ENCODE measurements around the gene ZMPSTE24.
A peak's percentile ranks its signal among the peaks of the same experiment; 100 is the strongest.
"Not testable (repeated sequence)": the region's sequence is repeated elsewhere in the genome, so short reads cannot be mapped to it uniquely, and the experiment has no call there.

Gene ZMPSTE24
- total RNA-seq, result 14.8 to 141 (median 52.6) reads per million in 9 experiments

DNA sequence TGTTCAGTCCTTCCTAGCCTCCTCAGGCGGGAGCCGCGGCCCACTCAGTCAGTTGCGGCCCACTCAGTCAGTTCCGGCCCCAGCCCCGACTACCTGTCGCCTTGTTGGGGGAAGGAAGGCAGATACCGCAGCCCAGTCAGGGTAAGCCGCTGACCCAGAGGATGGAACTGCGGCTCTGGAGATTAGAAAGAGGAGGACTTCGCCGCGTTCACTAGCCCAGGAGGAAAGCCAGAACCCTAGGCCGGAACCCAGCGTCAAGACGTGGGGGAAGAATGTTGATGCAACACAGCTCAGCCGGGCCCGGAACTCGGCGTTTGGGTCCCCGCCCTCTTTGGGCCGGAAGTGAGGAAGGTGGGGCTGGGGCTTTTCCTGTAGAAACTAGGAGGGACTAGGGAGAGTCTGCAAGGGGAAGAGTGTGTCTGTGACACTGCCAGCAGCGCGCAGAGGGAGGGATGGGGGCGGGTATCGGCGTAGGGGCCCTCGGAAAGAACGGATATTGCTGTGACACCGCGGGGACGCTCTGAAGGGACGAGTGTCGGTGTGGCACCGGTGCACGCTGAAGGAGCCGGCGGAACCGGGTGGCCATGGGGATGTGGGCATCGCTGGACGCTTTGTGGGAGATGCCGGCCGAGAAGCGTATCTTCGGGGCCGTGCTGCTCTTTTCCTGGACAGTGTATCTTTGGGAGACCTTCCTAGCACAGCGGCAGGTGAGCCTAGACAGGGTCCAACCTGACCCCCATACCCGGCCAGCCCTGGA is at the start of gene ZMPSTE24:
ZMPSTE24 (plus strand) TSS at position 549 of the 757 bp plus-strand sequence; CDS start at position 585, 36 bp downstream.
- Mint-ChIP-seq H3K9me3 (no peaks in the 10 kb centered on the region), H3K27me3 (no peaks in the 10 kb centered on the region), H3K4me1 (ENCODE audit: low read depth in 2 of 2) (peaks cover 6 to 28% of the 10 kb centered on the region in 2 donors), H3K4me3 (peak within 1 kb of the TSS; percentile 95 to 97), H3K36me3 (ENCODE audit: insufficient read depth) (peaks cover 51% of the 10 kb centered on the region), H3K27ac (peak within 1 kb of the TSS; percentile 99 to 100)
- peak; percentile 93 to 95 (median 93) for DNase-seq
- ATAC-seq (replicated peaks), result peak; percentile 95

DNA sequence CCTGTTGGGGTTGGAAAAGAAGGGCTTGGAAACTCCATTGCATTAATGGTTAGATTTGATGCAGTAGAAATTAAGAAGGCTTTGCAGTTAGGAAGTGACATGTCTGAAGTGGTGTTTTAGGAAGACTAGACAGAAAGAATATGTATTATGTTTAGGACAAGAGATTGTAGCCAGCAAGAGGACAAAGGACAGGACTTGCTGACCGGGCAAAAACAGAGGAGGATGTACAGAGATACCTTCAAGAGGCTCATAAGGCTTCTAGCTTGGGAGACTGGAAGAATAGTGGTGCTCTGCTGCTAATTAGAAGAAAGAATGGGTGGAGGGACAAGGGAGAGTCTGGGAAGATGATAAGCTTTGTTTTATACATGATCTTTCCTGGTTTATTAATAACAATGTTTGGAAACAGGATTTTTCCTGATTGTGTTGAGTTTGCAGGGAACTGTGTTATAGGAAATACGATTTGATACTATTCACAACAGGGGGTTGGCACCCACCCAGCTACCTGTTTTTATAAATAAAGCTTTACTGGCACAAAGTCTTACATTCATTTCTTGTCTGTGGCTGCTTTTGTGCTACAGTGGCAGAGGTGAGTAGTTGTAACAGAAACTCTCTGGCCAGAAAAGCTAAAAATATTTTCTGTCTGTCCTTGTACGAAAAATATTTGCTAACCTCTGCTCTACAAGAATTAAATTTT is 47.4 kb upstream of the ZMPSTE24 start:
- Mint-ChIP-seq H3K27me3 (no peaks in the 10 kb centered on the region), H3K27ac (no peak overlapping the region), H3K36me3 (ENCODE audit: insufficient read depth) (peaks cover 70% of the 10 kb centered on the region), H3K4me3 (no peak overlapping the region), H3K9me3 (no peaks in the 10 kb centered on the region), H3K4me1 (ENCODE audit: low read depth in 2 of 2) (peaks cover 3 to 19% of the 10 kb centered on the region in 2 donors)
- ATAC-seq (replicated peaks), result no peak
- no peak for DNase-seq

DNA sequence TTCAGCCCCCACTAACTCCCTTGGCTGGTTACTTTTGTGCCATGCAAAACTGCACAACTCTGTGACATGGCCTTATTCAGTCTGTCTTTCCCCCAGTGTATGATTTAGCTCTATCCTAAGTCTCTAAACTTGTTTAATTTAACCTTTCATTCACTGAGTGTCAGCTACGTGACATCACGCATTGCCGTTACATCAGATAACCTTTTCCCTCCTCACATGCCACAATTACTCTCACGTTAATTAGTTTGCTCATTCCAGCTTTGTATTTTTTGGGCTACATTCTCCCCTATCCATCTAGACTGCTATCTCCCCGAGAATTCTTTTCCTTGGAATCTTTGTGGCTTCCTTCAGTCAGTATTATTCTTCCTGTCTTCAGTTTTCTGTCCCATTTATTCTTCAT is 39.7 kb upstream of the ZMPSTE24 start:
- H3K27me3 Mint-ChIP-seq, result no peaks in the 10 kb centered on the region
- H3K36me3 Mint-ChIP-seq (ENCODE audit: insufficient read depth), result peaks cover 41% of the 10 kb centered on the region
- H3K27ac Mint-ChIP-seq, result peak overlapping the region in 1 of 2 donors; percentile 70
- H3K4me3 Mint-ChIP-seq, result no peak overlapping the region
- DNase-seq (no peak), ATAC-seq (replicated peaks) (no peak)
- H3K9me3 Mint-ChIP-seq, result no peaks in the 10 kb centered on the region
- peaks cover 0 to 11% of the 10 kb centered on the region in 2 donors for H3K4me1 Mint-ChIP-seq (ENCODE audit: low read depth in 2 of 2)

DNA sequence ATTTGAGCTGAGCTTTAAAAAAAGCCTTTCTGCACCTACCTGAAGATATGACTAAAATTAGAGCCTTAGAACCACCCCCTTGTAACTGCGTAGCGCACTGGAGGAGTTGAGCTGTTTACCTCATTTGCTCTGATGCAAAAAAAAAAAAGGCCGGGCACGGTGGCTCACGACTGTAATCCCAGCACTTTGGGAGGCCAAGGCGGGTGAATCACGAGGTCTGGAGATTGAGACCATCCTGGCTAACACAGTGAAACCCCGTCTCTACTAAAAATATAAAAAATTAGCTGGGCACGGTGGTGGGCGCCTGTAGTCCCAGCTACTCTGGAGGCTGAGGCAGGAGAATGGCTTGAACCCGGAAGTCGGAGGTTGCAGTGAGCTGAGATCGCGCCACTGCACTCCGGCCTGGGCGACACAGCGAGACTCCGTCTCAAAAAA is 36.5 kb upstream of the ZMPSTE24 start:
- H3K9me3 Mint-ChIP-seq; ATAC-seq (replicated peaks); H3K4me3 Mint-ChIP-seq; H3K27ac Mint-ChIP-seq; DNase-seq; H3K27me3 Mint-ChIP-seq: not testable (repeated sequence)
- Mint-ChIP-seq H3K36me3 (ENCODE audit: insufficient read depth) (peaks cover 32% of the 10 kb centered on the region), H3K4me1 (ENCODE audit: low read depth in 2 of 2) (peaks cover 0 to 11% of the 10 kb centered on the region in 2 donors)

DNA sequence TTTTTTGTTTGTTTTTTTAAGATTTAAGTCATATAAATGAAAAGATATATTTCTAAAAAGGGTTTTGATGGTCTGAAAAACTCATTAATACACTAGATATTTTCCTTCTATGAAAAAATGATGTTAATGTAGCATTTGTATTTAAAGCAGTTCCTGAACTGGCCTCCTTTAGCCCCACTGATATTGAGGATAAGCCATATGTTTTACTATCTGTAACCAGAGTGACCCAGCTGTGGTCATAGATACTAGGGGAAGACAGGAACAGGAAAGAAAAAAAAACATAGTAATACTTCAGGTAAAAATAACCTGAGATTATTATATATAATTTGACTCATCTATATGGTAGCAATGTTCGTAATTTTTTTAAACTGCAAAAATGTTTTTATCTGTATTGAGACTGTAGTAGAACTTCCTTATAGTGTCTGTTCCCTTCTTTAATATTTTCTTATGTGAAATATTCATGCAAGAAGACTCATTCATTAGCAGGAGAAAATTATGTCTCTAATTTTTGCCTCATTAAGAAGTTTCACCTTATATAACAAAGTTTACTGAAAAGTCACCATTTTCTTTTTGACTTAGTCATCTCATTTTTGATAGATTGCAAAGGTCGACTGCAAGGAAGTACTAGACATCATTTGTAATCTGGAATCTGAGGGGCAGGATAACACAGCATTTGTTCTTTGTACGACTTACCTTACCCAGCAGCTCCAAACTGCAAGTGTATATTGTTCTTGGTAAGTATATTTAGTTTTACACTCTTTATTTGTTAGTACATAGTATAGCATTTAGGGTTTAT is 35.9 kb upstream of the ZMPSTE24 start:
- H3K9me3 Mint-ChIP-seq, result no peaks in the 10 kb centered on the region
- H3K4me3 Mint-ChIP-seq, result no peak overlapping the region
- peaks cover 0 to 11% of the 10 kb centered on the region in 2 donors for H3K4me1 Mint-ChIP-seq (ENCODE audit: low read depth in 2 of 2)
- ATAC-seq (replicated peaks), result no peak
- no peak for DNase-seq
- no peaks in the 10 kb centered on the region for H3K27me3 Mint-ChIP-seq
- peaks cover 26% of the 10 kb centered on the region for H3K36me3 Mint-ChIP-seq (ENCODE audit: insufficient read depth)
- H3K27ac Mint-ChIP-seq, result no peak overlapping the region

DNA sequence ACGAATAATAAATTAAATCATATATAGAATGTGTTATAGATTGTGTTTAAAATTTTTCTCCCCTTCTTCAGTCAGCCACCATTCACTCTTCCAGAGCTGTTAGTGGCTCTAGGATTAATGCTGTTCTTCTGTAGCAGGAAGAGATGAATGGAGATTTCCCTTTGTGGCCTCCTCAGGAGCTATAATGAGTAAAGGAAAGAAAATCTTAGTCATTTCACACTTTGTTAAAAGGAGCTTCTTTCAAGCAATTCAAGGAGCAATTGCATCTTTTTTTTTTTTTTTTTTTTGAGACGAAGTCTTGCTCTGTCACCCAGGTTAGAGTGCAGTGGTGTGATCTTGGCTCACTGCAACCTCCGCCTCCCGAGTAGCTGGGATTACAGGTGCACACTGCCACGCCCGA is 34.0 kb upstream of the ZMPSTE24 start:
- no peak overlapping the region for H3K4me3 Mint-ChIP-seq

DNA sequence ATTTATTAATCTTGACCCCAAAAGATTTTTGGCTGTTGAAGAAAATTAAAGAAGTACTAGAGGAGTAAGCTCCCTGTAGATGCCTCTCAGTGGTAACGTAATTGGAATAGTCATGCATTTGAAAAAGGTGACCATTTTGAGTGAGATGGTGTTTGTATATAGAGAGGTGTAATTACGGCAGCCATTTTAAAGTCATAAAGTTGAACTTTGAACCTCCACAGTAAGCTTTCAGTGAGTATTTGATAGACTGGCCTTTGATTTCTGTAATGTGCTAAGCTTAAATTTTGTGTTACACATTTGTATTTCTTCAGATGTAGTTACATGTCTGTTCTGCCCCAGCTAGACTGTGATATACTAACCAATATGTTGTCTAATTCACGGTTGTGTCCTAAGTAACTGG is 31.8 kb upstream of the ZMPSTE24 start:
- no peak for DNase-seq
- Mint-ChIP-seq H3K4me3 (no peak overlapping the region), H3K27ac (no peak overlapping the region)

More for the DNA sequence above, 34.0 kb upstream of the ZMPSTE24 start:
- DNase-seq, result no peak
- Mint-ChIP-seq H3K27me3 (no peaks in the 10 kb centered on the region), H3K4me1 (ENCODE audit: low read depth in 2 of 2) (peaks cover 0 to 11% of the 10 kb centered on the region in 2 donors), H3K36me3 (ENCODE audit: insufficient read depth) (peaks cover 24% of the 10 kb centered on the region), H3K27ac (peak overlapping the region in 1 of 2 donors; percentile 46), H3K9me3 (no peaks in the 10 kb centered on the region)
- ATAC-seq (replicated peaks), result no peak

DNA sequence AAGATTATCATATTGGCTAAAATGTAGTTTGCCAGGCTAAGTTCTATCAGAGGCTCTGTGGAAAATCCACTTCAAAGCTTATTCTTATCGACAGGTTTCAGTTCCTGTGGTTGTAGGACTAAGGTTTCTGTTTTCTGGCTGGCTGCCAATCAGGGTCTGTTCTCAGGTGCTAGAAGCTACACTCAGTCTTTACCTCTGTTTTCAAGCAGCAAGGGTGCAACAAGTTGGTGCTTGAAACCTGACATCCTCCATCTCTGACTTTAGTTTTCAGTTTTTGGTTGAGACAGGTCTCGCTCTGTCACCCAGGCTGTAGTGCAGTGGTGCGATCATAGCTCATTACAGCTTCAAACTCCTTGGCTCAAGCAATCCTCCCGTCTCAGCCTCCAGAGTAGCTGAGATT is 25.6 kb upstream of the ZMPSTE24 start:
- Mint-ChIP-seq H3K9me3 (no peaks in the 10 kb centered on the region), H3K27ac (no peak overlapping the region), H3K4me1 (ENCODE audit: low read depth in 2 of 2) (peaks cover 4 to 6% of the 10 kb centered on the region in 2 donors), H3K4me3 (no peak overlapping the region), H3K36me3 (ENCODE audit: insufficient read depth) (peaks cover 54% of the 10 kb centered on the region), H3K27me3 (no peaks in the 10 kb centered on the region)
- peak; percentile 16 to 22 (median 20) for DNase-seq
- ATAC-seq (replicated peaks), result peak; percentile 53

More for the DNA sequence above, 31.8 kb upstream of the ZMPSTE24 start:
- no peak for ATAC-seq (replicated peaks)
- no peaks in the 10 kb centered on the region for H3K9me3 Mint-ChIP-seq
- no peaks in the 10 kb centered on the region for H3K27me3 Mint-ChIP-seq
- H3K4me1 Mint-ChIP-seq (ENCODE audit: low read depth in 2 of 2), result peaks cover 4 to 10% of the 10 kb centered on the region in 2 donors
- peaks cover 21% of the 10 kb centered on the region for H3K36me3 Mint-ChIP-seq (ENCODE audit: insufficient read depth)

DNA sequence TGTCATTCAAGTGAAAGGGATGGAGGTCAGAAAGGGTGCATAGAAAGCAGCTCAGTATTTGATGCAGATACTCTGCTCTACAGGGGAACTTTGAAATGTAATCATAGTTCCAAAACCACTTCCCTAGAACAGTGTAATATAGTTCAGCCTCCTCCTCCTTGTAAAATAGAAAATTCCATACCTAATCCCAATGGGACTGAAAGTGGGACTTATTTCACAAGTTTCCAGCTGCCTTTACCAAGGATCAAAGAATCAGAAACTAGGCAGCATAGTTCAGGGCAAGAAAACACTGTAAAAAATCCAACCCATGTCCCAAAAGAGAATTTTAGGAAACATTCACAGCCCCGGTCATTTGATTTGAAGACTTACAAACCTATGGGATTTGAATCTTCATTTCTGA is 18.4 kb upstream of the ZMPSTE24 start:
- peak overlapping the region in 1 of 2 donors; percentile 12 for H3K27ac Mint-ChIP-seq
- ATAC-seq (replicated peaks), result no peak
- H3K4me3 Mint-ChIP-seq, result no peak overlapping the region
- no peak for DNase-seq
- peaks cover 34% of the 10 kb centered on the region for H3K36me3 Mint-ChIP-seq (ENCODE audit: insufficient read depth)
- no peaks in the 10 kb centered on the region for H3K27me3 Mint-ChIP-seq
- peaks cover 9 to 12% of the 10 kb centered on the region in 2 donors for H3K4me1 Mint-ChIP-seq (ENCODE audit: low read depth in 2 of 2)
- H3K9me3 Mint-ChIP-seq, result no peaks in the 10 kb centered on the region

DNA sequence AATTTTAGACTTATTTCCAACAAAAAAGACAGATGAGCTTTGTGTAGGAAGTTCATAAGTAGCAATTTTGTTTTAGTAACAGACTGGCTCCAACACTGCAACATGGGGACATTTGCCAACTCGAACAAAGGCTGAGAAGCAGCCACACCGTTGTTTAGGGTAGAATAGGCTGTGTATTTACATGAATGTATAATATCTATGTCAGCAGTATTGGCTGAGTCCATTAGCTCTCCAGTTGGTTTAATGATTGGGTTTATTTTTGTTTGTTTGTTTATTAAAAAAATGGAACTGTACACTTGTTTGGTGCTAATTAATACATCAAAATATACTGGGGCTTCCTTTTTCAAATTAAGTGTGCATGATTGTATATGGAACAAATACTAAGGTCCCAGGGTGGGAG is 17.6 kb upstream of the ZMPSTE24 start:
- DNase-seq (no peak), ATAC-seq (replicated peaks) (no peak)
- H3K36me3 Mint-ChIP-seq (ENCODE audit: insufficient read depth), result peaks cover 29% of the 10 kb centered on the region
- H3K27me3 Mint-ChIP-seq, result peaks cover 0 to under 1% of the 10 kb centered on the region in 2 donors
- no peaks in the 10 kb centered on the region for H3K9me3 Mint-ChIP-seq
- peaks cover 9 to 15% of the 10 kb centered on the region in 2 donors for H3K4me1 Mint-ChIP-seq (ENCODE audit: low read depth in 2 of 2)
- H3K4me3 Mint-ChIP-seq, result no peak overlapping the region
- H3K27ac Mint-ChIP-seq, result peak overlapping the region in 1 of 2 donors; percentile 12

DNA sequence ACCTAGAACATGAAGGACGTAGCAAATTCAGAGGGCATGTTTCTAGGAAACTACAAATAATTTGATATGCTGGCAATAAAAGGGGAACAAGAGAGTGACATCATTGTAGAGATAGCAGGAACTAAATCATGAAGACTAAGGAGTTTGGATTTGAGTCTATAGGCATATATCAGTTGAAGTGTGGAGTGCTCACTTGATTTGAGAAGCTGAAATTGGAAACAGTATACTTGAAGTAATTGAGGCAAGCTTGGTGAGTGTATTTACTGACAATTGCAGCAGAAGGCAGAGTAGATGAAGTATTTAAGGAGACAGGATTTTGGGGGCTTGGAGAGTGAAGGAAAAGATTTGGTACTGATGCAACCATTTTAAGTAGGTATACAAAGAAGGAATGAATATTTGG is 16.7 kb upstream of the ZMPSTE24 start:
- Mint-ChIP-seq H3K27ac (peak overlapping the region; percentile 7 to 72), H3K4me3 (peak overlapping the region; percentile 1 to 30), H3K9me3 (no peaks in the 10 kb centered on the region), H3K36me3 (ENCODE audit: insufficient read depth) (peaks cover 20% of the 10 kb centered on the region), H3K27me3 (peaks cover 0 to 7% of the 10 kb centered on the region in 2 donors), H3K4me1 (ENCODE audit: low read depth in 2 of 2) (peaks cover 9 to 15% of the 10 kb centered on the region in 2 donors)
- ATAC-seq (replicated peaks) (peak; percentile 3), DNase-seq (no peak)

DNA sequence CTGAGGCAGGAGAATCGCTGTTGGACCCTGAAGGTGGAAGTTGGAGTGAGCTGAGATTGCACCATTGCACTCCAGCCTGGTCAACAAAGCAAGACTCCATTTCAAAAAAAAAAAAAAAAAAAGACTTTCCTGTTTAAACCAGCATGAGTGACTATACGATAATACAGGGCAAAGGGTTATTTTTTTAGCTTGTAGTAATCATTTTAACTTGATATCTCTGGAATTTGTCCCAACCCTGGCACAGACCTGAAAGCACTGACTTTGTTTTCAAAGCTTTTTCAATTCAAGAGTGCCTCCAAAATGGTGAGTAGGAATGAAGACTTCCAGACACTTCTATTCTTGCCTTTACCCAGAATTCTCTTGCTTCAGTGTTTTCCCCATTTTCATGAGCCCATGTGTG is 14.7 kb upstream of the ZMPSTE24 start:
- H3K27me3 Mint-ChIP-seq, result peaks cover 0 to 7% of the 10 kb centered on the region in 2 donors
- no peaks in the 10 kb centered on the region for H3K9me3 Mint-ChIP-seq
- no peak overlapping the region for H3K27ac Mint-ChIP-seq
- ATAC-seq (replicated peaks) (no peak), DNase-seq (no peak)
- no peak overlapping the region for H3K4me3 Mint-ChIP-seq
- H3K4me1 Mint-ChIP-seq (ENCODE audit: low read depth in 2 of 2), result peaks cover 9 to 12% of the 10 kb centered on the region in 2 donors
- peaks cover 8% of the 10 kb centered on the region for H3K36me3 Mint-ChIP-seq (ENCODE audit: insufficient read depth)

DNA sequence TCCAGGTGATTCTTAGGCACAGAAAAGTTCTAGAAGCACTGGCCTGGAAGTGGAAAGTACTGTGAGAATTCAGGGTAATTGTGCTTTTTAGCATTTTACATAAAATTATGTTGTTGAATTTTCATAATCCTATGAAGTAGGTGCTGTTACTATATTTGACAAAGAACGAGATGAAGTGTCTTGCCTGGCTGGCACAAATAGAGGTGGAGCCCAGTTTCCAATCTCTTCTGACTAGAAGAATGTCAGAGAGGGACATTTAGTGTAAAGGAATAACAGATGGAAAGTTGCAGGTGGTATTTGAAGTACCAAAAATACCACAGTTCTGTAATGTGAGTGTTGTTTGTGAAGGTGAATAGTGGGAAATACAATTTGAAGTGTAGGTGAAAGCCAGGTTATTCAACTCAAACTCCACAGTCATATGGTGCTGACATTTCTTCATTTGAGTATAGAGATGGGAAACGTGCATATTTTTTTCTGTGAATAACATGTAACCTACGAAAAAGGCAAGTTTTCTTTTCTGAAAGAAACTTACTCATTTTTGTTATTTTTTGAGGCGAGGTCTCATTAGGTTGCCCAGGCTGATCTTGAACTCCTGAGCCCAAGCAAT is 13.8 kb upstream of the ZMPSTE24 start:
- peaks cover 9% of the 10 kb centered on the region in 2 donors for H3K4me1 Mint-ChIP-seq (ENCODE audit: low read depth in 2 of 2)
- peaks cover 0 to 7% of the 10 kb centered on the region in 2 donors for H3K27me3 Mint-ChIP-seq
- no peaks in the 10 kb centered on the region for H3K9me3 Mint-ChIP-seq
- DNase-seq (no peak), ATAC-seq (replicated peaks) (no peak)
- H3K36me3 Mint-ChIP-seq (ENCODE audit: insufficient read depth), result peaks cover 8% of the 10 kb centered on the region
- no peak overlapping the region for H3K4me3 Mint-ChIP-seq
- H3K27ac Mint-ChIP-seq, result no peak overlapping the region

Data from effector memory CD8-positive, alpha-beta T cell (primary cell).